ENCODE measurements around the gene RAD51B. TPM values are rescaled to one million over a fixed set of nuclear protein-coding genes. Genes with fewer than 3 reads are reported as not detected.

Gene RAD51B
- total RNA-seq, 1 experiment from 2014 or later = 10.8 TPM

GRCh38 chr14:68578597-68578996, 759.0 kb downstream of the RAD51B start:
- Histone ChIP-seq H2AFZ (ENCODE audit: low read length) (no peak overlapping the region), H3K9ac (ENCODE audit: low read length) (no peak overlapping the region), H3K27me3 (ENCODE audit: low read length) (no peaks in the 10 kb centered on the region), H3K9me3 (ENCODE audit: low read length) (no peaks in the 10 kb centered on the region), H3K4me3 (ENCODE audit: low read length) (no peak overlapping the region), H3K27ac (ENCODE audit: low read length) (no peak overlapping the region), H3K79me2 (ENCODE audit: low read length) (no peaks in the 10 kb centered on the region), H3K4me2 (ENCODE audit: low read length) (no peak overlapping the region), H3K36me3 (ENCODE audit: low read depth, low read length) (no peaks in the 10 kb centered on the region), H3K9me2 (replicated peaks; ENCODE audit: low read length) (no peaks in the 10 kb centered on the region), H3K4me1 (ENCODE audit: insufficient read depth, low read length) (peaks cover 29% of the 10 kb centered on the region), H3F3A (ENCODE audit: low read length, unreplicated experiment) (no peaks in the 10 kb centered on the region), H4K20me1 (ENCODE audit: low read length) (no peaks in the 10 kb centered on the region)
- ChIA-PET CTCF (interaction anchor here (1.0 kb wide), 1 partner anchor 104 kb away, joined by 5 read pairs; no protein-coding TSS in a partner anchor), POLR2A (ENCODE audit: unreplicated experiment) (no interaction called here)
- intact Hi-C loops (cut with micrococcal nuclease) = no loop called here
- DNase-seq (no peak), ATAC-seq (no peak)
- TF ChIP-seq CTCF (conservative IDR thresholded peaks at IDR 0.05; ENCODE audit: low read depth, low read length) (no peak), EZH2 (IDR thresholded peaks at IDR 0.05; ENCODE audit: low read length, unreplicated experiment) (no peak), EZH2phosphoT487 (IDR thresholded peaks at IDR 0.05; ENCODE audit: borderline replicate concordance, low read length) (no peak)
- no TSS peak for BruUV-seq (replicated peaks)

GRCh38 chr14:68580096-68580645, 760.6 kb downstream of the RAD51B start:
- Histone ChIP-seq H3K27ac (ENCODE audit: low read length) (no peak overlapping the region), H3K36me3 (ENCODE audit: low read depth, low read length) (no peaks in the 10 kb centered on the region), H3K9ac (ENCODE audit: low read length) (no peak overlapping the region), H3K4me3 (ENCODE audit: low read length) (no peak overlapping the region), H3K27me3 (ENCODE audit: low read length) (no peaks in the 10 kb centered on the region), H3K79me2 (ENCODE audit: low read length) (no peaks in the 10 kb centered on the region), H3K9me2 (replicated peaks; ENCODE audit: low read length) (no peaks in the 10 kb centered on the region), H3K4me2 (ENCODE audit: low read length) (no peak overlapping the region), H3K9me3 (ENCODE audit: low read length) (no peaks in the 10 kb centered on the region), H3F3A (ENCODE audit: low read length, unreplicated experiment) (no peaks in the 10 kb centered on the region), H4K20me1 (ENCODE audit: low read length) (no peaks in the 10 kb centered on the region), H2AFZ (ENCODE audit: low read length) (no peak overlapping the region), H3K4me1 (ENCODE audit: insufficient read depth, low read length) (peaks cover 29% of the 10 kb centered on the region)
- ATAC-seq (no peak), DNase-seq (no peak)
- BruUV-seq (replicated peaks) = no TSS peak
- TF ChIP-seq EZH2phosphoT487 (IDR thresholded peaks at IDR 0.05; ENCODE audit: borderline replicate concordance, low read length) (no peak), EZH2 (IDR thresholded peaks at IDR 0.05; ENCODE audit: low read length, unreplicated experiment) (no peak), CTCF (conservative IDR thresholded peaks at IDR 0.05; ENCODE audit: low read depth, low read length) (no peak)
- ChIA-PET CTCF (no interaction called here), POLR2A (ENCODE audit: unreplicated experiment) (interaction anchor here (0.7 kb wide), 1 partner anchor 223 kb away, joined by 7 read pairs; no protein-coding TSS in a partner anchor)
- intact Hi-C loops (cut with micrococcal nuclease) = no loop called here

- Histone ChIP-seq H3K27me3 (ENCODE audit: low read length) (no peaks in the 10 kb centered on the region), H3K27ac (ENCODE audit: low read length) (no peak overlapping the region), H3K9me3 (ENCODE audit: low read length) (no peaks in the 10 kb centered on the region), H3K4me3 (ENCODE audit: low read length) (no peak overlapping the region), H3K4me2 (ENCODE audit: low read length) (no peak overlapping the region), H3K36me3 (ENCODE audit: low read depth, low read length) (no peaks in the 10 kb centered on the region), H2AFZ (ENCODE audit: low read length) (no peak overlapping the region), H3K9me2 (replicated peaks; ENCODE audit: low read length) (no peaks in the 10 kb centered on the region), H3F3A (ENCODE audit: low read length, unreplicated experiment) (no peaks in the 10 kb centered on the region), H3K79me2 (ENCODE audit: low read length) (no peaks in the 10 kb centered on the region), H3K4me1 (ENCODE audit: insufficient read depth, low read length) (peaks cover 29% of the 10 kb centered on the region), H4K20me1 (ENCODE audit: low read length) (no peaks in the 10 kb centered on the region), H3K9ac (ENCODE audit: low read length) (no peak overlapping the region)
- ATAC-seq (no peak), DNase-seq (no peak)
- POLR2A ChIA-PET (ENCODE audit: unreplicated experiment) = interaction anchor here (0.7 kb wide), 1 partner anchor 223 kb away, joined by 7 read pairs; no protein-coding TSS in a partner anchor
- intact Hi-C loops (cut with micrococcal nuclease) = no loop called here
- CTCF ChIA-PET = no interaction called here
- no TSS peak for BruUV-seq (replicated peaks)
- no peak for TF ChIP-seq EZH2phosphoT487 (IDR thresholded peaks at IDR 0.05; ENCODE audit: borderline replicate concordance, low read length)
- no peak for TF ChIP-seq EZH2 (IDR thresholded peaks at IDR 0.05; ENCODE audit: low read length, unreplicated experiment)
- TF ChIP-seq CTCF (conservative IDR thresholded peaks at IDR 0.05; ENCODE audit: low read depth, low read length) = no peak
These were observed 761.1 kb downstream of the RAD51B start for GRCh38 chr14:68580671-68581070.

Measured in PC-3 (cell line).